Uterus (tissue), 2 donors: ENCODE measurements around the gene ASB2.

ENCODE experiments used
- CTCF ChIP-seq, 4 experiments: fragments of 200-600 bp in 2 of 4; fragments of 450-650 bp in 2 of 4; sonication (generic) in 2 of 4; IDR thresholded peaks; one replicate each; pipeline ENCODE4 v1.5.1; 2016 to 2019; ENCODE audit warnings: antibody characterized with exemption in 4 of 4, mild to moderate bottlenecking in 2 of 4, moderate library complexity in 1 of 4
- POLR2A ChIP-seq, 2 donors: fragments of 450-650 bp; IDR thresholded peaks; one replicate each; pipeline ENCODE4 v1.6.1; 2016; ENCODE audit warnings: antibody characterized with exemption in 2 of 2, mild to moderate bottlenecking in 1 of 2, moderate library complexity in 1 of 2

- TF ChIP-seq POLR2A (IDR thresholded peaks at IDR 0.05) (no peak), CTCF (IDR thresholded peaks at IDR 0.05) (no peak)
These were observed 21.9 kb downstream of the ASB2 start for GRCh38 chr14:93954516-93954830.
